A549 (cell line): Measurements from ENCODE around the gene ZNF43.

Experiments
- MYC ChIP-seq: IDR thresholded peaks from 2 replicates; pipeline ENCODE4 v1.6.1; 2012; ENCODE audit warnings: mild to moderate bottlenecking, inconsistent platforms, low read length, improper control_type of control experiment, borderline replicate concordance
- TF ChIP-seq, protein P1 (sequence below): fragments of >200 bp; sonication (Bioruptor Twin); formaldehyde crosslinking; IDR thresholded peaks from 3 replicates; pipeline ENCODE4 v1.5.1; 2016

- no peak for TF ChIP-seq MYC
- TF ChIP-seq, protein P1, sequence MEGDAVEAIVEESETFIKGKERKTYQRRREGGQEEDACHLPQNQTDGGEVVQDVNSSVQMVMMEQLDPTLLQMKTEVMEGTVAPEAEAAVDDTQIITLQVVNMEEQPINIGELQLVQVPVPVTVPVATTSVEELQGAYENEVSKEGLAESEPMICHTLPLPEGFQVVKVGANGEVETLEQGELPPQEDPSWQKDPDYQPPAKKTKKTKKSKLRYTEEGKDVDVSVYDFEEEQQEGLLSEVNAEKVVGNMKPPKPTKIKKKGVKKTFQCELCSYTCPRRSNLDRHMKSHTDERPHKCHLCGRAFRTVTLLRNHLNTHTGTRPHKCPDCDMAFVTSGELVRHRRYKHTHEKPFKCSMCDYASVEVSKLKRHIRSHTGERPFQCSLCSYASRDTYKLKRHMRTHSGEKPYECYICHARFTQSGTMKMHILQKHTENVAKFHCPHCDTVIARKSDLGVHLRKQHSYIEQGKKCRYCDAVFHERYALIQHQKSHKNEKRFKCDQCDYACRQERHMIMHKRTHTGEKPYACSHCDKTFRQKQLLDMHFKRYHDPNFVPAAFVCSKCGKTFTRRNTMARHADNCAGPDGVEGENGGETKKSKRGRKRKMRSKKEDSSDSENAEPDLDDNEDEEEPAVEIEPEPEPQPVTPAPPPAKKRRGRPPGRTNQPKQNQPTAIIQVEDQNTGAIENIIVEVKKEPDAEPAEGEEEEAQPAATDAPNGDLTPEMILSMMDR, result no peak
Observed at GRCh38 chr19:21841081-21841480, 5.1 kb upstream of the ZNF43 start.
